GM18867 (cell line): Measurements from ENCODE around the gene KLHL25.

ENCODE experiments used
- ATAC-seq: cut with Tn5 transposase; IDR thresholded peaks from one replicate; pipeline ENCODE4 v1.9.1; 2021; ENCODE audit warnings: mild to moderate bottlenecking, moderate library complexity; ENCODE audit not compliant: unreplicated experiment

The KLHL25 gene

DNA sequence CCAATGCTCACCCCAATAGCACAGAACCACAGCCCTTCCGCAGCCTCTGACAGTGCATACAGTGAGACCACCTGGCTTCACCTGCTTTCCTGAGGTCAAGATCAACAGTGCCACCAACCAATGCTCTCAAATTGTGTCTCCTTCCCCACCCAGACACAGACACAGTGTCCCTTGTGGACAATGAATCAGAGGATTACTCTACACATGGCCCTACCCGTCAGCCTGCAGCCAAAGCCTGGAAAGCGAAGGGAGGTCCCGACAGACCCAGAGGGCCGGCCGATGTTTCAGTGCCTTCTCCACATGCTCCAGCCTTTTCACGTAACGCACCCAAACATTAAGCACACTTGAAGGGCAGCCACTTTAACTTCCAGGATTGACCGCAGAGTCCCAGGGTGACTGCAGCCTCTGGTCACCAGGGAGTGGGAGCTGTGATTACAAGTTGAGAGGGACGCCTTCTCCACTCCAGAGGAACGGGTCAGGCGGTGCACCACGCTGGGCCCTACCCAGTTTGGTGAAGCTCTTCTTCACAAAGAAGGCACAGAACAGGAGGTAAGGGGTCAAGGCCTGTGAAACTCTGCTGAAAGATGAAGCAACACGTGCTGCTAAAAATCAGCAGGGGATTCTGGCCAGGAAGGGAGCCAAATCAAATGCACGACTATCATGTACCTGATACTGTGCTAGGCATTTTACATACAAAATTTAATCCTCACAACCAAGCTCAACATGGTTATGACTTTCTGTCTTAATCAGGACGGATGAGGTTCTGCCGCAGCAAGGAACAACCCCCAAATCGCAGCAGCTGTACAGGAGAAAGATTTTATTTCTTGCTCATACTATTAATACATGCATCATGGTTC lies 17.2 kb downstream of the KLHL25 start:
- no peak for ATAC-seq

DNA sequence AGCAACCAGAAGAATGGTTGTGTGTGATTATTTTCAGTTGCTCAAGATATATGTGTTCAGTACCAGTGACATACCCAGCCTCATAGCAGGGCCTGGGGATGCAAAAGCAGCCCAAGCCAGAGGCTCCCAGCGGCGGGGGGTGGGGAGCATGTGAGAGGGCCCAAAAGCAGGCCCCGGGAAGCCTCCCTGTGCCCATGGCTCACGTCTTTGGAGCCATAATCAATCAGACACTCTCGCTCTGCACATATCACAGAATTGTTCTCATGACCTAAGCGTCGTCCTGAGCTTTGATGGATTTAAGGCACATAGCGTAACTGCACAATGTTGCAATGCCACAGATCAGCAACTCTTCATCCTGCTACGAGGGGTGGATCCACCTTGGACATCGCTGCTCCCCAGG lies 20.8 kb downstream of the KLHL25 start:
- no peak for ATAC-seq

DNA sequence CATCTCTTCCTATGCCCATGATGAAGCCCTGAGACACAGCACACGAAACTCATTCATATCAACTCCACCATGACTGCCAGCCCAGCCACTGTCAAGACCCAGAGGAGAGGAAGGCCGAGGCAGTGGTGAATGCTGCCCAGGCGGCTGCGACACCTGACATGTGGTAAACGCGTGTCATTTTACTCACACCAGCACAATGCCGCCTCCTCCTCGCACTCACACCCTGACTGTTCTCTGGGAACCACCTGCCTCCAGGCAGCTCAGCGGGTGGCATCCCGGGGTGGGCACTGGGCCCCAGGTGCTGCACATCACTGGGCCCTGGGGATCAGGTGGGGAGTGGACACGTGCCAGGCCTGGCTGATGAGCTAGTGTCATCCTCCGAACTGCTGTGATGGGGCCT lies 21.5 kb downstream of the KLHL25 start:
- no peak for ATAC-seq

DNA sequence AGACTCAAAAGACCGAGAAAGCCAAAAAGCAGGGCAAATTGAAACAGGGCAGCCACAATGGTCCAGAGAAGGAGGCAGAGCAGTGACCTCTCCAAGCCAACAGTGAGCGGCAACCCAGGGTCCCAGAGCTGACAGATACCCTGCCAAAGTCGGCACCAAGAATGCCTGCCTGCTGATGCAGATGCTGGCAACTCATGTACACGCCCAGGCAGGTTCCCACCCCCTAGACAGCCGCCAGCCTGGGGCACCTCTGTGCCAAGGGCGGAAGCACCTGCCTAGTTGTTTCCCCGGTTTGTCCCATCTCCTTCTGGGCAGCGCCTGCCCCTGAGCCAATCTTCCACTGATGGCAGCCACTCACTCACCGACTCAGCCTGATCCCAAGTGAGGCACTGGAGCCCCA lies 22.1 kb downstream of the KLHL25 start:
- ATAC-seq = no peak

DNA sequence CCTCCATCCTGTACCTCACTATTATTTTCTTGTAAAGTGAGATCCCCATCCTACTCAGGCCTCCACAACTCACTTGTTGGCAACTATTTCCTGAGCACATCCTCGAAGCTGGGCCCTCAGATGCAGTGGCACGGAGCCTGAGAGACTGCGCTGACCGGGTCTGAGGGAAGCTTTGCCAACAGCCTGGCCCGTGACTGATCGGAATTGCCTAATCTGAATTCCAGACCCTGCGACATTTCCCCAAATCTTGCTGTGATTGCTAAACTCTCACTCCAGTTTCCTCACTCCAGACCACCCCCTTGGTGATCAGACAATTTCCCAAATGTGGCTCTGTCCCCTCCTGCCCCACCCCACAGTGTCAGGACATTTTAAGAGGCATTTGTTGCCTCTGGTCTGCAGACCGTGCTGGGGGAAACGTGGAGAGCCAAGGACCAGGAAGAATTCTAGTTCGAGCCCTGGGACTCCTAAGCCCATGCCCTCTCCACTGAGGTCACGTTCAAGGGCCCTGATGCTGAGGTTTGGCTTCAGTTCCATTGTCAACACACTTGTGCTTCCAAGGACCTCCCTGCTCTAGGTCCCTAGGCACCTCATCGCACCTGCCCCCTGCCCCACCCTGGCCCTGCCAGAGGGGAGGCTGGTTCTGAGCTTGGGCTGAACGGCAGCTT lies 22.8 kb downstream of the KLHL25 start:
- ATAC-seq = no peak

DNA sequence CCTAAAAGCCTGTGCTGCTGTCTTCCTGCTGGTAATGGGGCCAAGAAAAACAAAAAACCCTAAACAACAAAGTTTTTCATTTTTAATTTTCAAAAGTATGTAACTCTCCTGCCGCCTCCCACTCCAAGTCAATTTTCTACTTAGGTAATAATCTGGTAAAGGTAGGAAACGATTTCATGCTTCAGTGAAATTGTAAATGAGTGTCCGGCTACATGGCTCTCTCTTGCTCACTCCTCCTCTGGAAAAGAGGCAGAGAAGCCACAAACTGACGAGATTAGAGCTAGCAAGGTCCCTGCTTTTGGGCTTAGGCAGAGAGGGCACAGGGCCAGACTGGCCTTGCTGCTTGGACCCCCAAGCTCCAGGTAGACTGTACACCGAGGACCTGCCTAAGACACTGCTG lies 23.5 kb downstream of the KLHL25 start:
- no peak for ATAC-seq

DNA sequence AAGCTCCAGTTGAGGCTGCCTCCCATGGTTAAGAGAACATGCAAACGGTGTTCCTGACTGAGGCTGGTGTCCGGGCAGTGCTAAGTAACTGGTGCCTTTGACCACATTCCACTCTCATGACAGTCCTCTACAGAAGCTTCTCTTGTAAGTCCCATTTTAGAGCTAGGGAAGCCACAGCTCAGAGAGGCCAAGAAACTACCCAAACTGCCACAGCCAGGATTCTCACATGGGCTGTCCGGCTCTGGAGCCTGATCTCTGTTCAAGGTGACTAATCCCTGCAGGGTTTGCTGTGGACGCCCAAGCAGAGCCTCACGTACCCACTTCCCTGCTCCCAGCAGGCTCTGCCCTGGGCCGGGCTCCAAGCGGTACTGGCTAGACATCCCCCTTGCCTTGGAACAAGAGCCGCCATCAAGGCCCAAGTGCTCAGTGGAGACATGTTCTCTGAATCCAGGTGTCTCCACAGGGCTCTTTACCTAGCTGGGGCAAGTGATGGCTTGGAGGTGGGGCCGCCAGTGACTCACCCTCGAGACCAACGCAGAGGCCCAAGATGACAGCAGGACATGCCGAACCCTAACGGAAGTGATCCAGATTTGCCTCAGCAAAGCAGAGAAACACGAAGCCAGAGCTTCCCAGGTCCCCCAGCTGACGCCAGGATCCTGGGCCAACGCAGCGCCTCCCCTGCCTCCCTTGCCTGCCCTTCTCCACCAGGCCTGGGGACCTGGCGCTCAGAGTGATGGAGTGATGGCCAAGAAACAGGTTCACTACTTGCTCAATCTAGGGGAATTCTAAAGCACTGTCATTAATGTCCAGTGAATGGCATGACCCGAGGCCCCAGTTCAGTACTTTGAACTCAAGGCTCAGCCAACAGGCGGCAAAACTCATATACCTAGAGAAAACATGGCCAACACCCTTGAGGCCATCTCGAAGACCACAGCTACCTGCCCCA lies 24.4 kb downstream of the KLHL25 start:
- ATAC-seq = no peak

DNA sequence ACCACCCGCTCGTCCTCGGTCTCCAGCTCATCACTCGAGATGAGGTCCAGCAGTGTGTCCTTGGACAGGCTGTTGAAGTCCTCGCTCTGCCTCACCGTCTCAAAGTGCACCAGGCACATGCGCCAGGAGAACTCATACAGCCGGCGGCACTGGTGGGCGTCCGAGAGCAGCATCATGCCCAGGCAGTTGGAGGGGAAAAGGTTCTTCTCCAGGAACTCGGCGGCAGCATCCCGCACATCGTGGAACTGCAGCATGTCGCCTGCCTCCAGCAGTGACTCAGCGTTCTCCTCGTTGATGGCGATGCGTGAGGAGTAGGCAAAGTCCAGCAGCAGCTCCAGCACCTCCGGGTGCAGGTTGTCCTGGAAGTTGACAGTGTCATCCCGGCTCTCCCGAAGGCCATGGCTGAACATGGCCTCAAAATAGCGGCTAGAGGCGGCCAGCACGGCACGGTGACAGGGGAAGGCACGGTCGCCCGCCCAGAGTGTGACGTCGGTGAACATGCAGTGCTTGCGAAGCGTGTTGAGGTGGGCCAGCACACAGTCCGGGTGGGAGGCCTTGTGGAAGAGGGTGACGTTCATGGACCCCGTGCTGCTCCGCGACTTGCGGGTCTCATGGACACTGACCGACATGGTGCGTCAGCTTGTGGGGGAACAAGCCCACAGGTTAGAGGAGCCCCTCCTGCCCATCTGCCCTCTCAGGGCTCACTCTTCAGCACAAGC lies 25.4 kb downstream of the KLHL25 start:
- no peak for ATAC-seq

DNA sequence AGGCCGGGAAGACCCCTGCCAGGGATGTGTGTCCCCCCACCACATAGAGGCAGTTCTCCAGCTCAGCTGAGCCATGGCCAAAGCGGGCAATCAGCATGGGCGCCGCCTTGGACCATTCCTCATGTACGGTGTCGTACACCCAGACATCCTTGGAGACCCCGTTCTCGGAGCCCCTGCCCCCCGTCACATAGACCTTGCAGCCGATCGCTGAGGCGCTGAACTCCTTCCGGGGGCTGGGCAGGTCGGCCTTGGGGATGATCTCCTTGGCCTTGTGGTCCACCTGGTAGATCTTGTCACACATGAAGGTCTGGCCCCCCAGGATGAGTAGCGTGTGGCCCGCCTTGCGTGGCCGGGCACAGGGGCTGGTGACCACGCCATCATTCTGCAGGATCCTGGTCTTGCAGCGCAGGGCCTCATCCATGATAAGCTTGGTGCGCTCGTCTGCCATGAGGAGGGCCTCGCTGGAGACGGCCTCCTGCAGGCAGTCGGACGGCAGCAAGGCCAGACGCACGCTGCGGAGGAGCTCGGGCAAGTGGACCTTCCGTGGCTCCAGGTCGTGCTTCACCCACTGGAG lies 26.0 kb downstream of the KLHL25 start:
- ATAC-seq = no peak

DNA sequence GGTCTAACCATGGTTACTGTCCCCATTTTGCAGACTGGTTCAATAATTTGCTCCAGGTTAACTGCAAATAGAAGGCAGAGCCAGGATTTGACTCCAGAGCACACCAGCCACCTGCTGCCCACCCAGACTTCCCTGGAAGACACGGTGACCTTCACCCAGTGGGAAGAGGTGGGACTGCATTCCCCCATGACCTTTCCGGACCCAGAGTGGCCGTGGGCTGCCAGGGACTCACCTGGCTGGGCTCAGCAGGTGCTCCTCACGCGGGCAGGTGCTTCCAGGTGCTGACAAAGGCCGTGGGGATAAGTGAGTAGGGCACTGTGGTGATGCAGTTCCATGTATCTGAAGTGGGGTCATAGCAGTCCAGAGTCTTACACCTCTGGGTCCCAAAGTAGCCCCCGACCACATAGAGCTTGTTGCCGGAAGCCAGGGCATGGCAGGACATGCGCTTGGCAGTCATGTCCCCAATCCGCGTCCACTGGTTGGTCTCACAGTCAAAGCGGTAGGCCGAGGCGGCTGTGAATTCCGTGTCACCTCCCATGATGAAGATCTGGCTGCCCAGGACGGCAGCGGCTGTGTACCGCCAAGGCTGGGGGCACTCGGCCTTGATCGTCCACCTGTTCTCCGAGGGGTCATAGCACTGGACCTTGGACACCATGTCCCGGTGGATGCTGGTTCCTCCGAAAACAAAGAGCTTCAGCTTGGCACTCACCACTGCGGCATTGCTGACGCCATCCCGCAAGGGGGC lies 26.8 kb downstream of the KLHL25 start:
- no peak for ATAC-seq

DNA sequence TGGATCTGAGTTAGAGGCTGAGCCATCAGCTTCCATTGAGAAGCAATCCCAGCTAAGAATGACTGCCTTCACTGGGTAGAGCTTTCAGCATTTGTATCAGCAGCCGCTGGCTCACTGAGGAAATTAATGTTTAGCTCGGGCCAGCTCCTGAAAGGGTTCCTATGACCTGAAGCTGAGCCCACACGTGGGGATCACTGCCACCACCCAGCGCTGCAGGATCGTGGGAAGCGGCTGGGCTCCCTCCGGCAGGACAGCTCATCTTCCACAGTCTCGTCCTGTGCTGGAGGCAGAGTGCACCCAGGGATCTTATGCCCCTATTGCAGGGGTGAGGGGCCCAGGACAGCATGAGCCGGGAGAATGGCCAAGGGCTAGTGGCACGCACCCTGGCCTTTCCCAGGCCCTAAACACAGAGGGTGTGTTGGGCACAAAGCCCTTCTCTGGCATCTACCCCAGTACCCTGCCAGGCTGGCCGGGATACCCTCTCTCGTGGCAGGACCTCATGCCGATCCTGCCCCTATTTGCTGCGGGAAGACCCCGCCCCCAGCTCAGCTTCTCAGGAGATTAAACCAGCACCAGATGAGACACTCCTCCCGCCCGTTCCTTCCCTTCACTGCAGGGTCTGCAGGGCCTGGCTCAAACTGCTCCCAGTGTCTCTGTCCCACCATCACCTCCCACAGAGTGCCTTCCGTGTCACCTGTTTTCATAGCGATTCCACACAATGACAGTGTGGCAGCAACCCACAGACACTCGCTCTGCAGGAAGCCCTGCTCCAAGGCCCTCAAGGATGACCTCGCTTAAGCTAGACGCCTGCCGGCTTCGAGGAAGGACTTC lies 28.5 kb downstream of the KLHL25 start:
- no peak for ATAC-seq

DNA sequence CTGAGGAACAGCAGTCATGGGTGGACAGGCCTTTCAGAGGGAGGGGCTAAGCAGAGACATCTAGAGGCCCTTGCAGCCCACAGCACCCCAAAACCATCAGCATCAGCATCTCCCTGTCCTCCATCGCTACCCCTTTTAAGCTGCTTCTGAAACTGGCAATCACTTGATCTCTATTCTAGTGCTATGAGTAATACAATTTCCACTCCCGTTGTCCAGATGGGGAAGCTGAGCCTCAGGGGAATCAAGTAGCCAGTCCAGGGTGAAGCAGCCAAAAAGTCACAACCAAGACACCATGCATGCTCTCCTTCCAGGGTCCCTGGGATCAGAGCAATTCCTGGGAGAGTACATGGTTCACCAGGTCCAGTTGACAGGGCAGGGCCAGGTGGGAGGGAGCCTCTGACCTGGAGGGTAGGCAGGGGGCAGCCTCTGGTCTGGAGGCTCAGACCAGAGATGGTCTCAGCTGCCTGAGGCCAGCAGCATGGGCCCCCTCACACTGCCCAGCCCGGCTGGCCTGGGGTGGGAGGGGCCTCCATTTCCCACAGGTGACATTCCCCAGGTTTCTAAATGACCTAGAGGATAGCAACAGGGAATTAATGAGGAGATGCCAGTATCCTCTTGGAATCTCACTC lies 30.0 kb downstream of the KLHL25 start:
- no peak for ATAC-seq

DNA sequence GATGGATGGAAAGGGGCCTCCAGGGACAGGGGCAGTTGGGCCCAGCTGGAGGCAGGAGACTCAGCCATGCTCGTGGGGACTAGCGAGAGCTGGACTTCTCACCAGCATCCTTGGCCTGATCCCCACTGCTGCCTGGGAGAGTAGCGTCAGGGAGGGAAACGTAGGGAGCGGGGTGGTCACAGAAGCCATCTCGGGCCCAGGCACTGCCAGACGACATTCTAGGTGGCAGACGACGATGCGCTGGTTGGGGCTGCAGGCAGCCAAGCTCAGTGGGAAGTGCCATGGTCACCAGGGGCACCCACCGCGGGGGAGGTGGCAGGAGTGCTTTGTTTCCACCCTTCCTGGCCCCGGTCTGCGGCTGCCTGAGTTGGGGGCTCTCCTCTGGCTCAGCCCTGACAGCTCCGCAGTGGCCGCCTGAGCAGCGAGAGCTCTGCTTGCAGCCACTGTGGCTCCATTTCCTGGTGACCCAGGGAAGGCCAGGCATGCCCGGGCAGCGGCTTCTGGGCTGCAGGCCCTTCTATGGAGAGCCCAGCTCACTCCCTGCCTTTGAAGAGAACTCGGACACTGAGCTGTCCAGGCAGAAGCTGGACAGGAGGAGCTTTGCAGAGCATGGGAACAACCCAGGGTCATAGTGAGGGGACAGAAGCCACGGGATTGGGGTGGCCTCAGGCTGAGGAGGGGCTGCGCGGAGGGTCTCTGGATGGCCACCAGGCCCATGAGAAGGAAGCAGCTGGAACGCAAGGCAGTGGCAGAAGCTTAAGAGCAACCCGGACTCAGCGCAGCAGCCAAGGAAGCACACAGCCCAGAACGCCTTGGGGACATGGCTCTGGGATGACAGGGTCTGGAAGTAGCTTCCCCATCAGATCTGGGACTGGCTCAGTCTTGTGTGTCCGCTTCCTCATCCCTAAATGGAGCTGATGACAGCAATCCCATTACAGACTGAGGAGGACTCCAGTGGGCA lies 30.8 kb downstream of the KLHL25 start:
- ATAC-seq = no peak

DNA sequence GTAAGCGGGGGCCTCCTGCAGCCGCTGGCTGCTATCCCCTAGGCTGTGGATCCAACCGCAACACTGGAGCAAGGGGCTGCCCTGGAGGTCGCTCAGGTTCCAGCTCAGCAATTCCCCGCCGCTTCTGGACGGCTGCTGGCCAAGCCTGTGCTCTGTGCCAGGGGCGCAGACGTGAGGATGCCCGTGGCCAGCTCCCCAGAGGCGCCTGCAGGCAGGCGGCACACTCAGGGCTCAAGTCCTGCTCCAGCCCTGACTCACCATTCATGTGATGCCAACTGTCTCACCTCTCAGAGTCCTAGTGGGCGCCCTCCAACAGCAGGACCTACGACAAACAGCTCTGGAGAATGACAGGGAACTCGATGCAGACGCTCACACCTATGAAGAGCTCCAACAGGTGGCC lies 31.6 kb downstream of the KLHL25 start:
- ATAC-seq = no peak

DNA sequence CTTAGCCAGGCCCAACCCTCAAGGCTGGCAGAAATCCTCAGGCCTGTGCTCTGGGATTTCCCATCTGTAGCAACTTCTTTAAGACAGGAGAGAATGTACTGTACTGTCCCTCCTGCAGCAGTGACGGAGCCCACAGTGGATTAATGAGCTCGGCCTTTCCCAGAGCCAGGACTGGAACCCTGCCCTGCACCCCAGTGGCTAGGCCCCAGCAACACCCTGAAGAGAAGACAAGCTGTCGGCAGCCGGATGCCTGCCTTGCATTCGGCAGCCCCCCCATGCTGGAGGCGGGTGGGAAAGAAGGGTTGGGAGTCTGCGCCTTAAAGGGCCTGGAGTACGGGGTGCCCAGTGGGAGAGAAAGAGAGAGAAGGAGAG lies 32.0 kb downstream of the KLHL25 start:
- ATAC-seq = no peak

DNA sequence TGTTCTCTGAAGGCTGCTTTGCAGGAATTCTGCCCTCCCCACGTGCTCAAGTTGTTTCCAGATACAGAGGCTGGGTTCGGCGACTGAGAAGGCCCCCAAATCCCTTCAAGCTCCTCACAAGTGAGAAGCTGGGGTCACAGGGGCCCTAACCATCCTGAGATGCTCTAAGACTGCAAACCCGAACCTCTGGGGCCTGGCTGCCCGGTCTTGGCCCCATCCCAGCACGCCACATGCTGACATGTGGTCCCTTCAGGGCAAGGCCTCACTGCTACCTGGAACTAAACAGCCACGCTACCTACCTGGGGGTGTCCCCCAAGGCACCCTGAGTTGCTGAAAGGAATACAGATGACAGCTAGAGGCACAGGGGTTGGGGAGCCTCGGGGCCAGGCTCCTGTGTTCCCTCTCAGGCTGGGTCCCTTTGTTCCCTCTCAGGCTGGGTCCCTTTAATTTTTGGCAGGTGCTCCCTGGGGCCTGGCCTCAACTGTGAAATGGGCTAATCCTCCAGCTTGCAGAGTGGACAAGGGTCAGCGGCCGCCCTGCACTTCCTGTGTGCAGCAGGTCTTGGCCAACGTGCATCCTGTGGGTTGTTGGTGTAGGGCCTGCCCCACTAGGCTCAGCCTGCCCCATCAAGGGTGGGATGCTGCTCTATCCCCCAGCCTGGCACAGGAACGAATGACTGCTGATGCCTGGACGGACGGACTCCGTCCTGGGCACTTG lies 32.5 kb downstream of the KLHL25 start:
- ATAC-seq = no peak

DNA sequence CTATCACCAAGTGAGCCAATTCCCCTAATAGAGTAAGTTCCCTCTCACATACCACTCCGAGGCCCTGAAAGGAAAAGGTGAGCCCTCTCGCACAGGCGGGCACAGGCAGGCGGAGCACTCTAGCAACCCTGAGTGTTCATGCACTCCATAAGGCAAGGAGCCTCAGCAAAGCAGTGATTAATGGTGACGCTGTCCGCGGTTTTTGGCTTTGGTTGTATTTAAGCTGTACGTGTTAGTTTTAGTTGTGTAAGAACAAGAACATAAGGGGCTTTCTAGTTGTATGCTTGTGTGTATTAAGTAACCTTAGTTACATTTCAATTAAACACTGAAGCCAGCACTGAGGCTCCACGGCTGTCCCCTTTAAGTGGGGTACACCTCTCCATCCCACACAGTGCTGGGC lies 33.1 kb downstream of the KLHL25 start:
- no peak for ATAC-seq
